ENCODE data around the gene DDIT3. TPM values are rescaled to one million over a fixed set of nuclear protein-coding genes. Genes with fewer than 3 reads are reported as not detected.

DDIT3 gene
- total and polyA plus RNA-seq, 2 of the 4 experiments (the other 2 are of a cell fraction) = 19.4 to 54.4 TPM

GRCh38 chr12:57473886-57474285 lies 46.4 kb downstream of the DDIT3 start:
- no TSS peak for BruUV-seq (replicated peaks)

More at GRCh38 chr12:57473886-57474285, 46.4 kb downstream of the DDIT3 start:
- Histone ChIP-seq H2BK5ac (ENCODE audit: low read depth, low read length, poor library complexity, severe bottlenecking) (no peak overlapping the region), H2BK120ac (ENCODE audit: low read depth, low read length) (no peak overlapping the region), H4K8ac (ENCODE audit: low read depth in 2 of 2, low read length in 2 of 2) (no peak overlapping the region), H3K14ac (replicated peaks; ENCODE audit: low read depth, low read length) (no peak overlapping the region), H3K4me2 (ENCODE audit: low read depth, low read length) (no peak overlapping the region), H4K5ac (ENCODE audit: low read depth, low read length) (no peak overlapping the region), H2AK9ac (replicated peaks; ENCODE audit: low read depth, low read length, poor library complexity) (no peak overlapping the region), H3K27ac (ENCODE audit: insufficient read depth, low read length) (no peak overlapping the region), H3K56ac (ENCODE audit: extremely low read depth, insufficient read depth, low read length) (no peak overlapping the region), H3K9ac (ENCODE audit: low read depth, low read length) (no peak overlapping the region), H3K18ac (ENCODE audit: low read depth, low read length) (no peak overlapping the region), H4K20me1 (ENCODE audit: insufficient read depth, low read length) (no peaks in the 10 kb centered on the region), H2AK5ac (ENCODE audit: low read depth, low read length) (no peak overlapping the region), H3K4ac (ENCODE audit: low read depth, low read length) (no peak overlapping the region), H3K4me1 (ENCODE audit: control insufficient read depth, insufficient read depth, low read length) (0 out of 2 replicates have a peak, but pooled peaks cover 2% of the 10 kb centered on the region), H2BK20ac (ENCODE audit: low read depth, low read length) (no peak overlapping the region), H3K23ac (ENCODE audit: low read depth, low read length) (no peak overlapping the region), H3K27me3 (ENCODE audit: control insufficient read depth, insufficient read depth, low read length) (peaks cover 58% of the 10 kb centered on the region), H3K4me3 (ENCODE audit: insufficient read depth, low read depth, low read length) (no peak overlapping the region), H3K79me1 (ENCODE audit: low read depth in 1 of 2, low read length in 2 of 2) (no peaks in the 10 kb centered on the region), H2BK15ac (ENCODE audit: low read depth, low read length) (no peak overlapping the region), H3K36me3 (ENCODE audit: control insufficient read depth, insufficient read depth, low read length) (no peaks in the 10 kb centered on the region), H2AFZ (replicated peaks; ENCODE audit: low read length, poor library complexity) (no peak overlapping the region), H3K9me1 (ENCODE audit: insufficient read depth, low read length) (no peaks in the 10 kb centered on the region), H4K91ac (ENCODE audit: insufficient read depth, low read depth, low read length) (no peak overlapping the region), H3K9me3 (ENCODE audit: control insufficient read depth, insufficient read depth, low read length) (no peaks in the 10 kb centered on the region; the same call in 1 of the 2 replicates)
- ChIA-PET POLR2A (ENCODE audit: unreplicated experiment) (no interaction called here), CTCF (interaction anchor here (1.1 to 1.9 kb wide), 3 partner anchors 11 to 19 kb away, joined by 3 to 8 read pairs (median 3); partner anchors contain the start of genes GLI1 and INHBE)
- ATAC-seq (ENCODE audit: low read depth) (no peak), DNase-seq (no peak)
- dilution Hi-C loops (cut with HindIII; ENCODE audit: low sequenced_read_pairs, unreplicated experiment) = no loop called here
- in situ Hi-C loops (cut with MboI; ENCODE audit: low sequenced_read_pairs) = no loop called here
- TF ChIP-seq RCOR1 (IDR thresholded peaks at IDR 0.05; ENCODE audit: insufficient replicate concordance, low read length) (no peak), RAD21 (IDR thresholded peaks at IDR 0.05; ENCODE audit: low read length) (no peak), FOS (IDR thresholded peaks at IDR 0.05; ENCODE audit: low read depth, low read length) (no peak), NFE2L2 (IDR thresholded peaks at IDR 0.05; ENCODE audit: low read depth, low read length) (no peak), CHD1 (IDR thresholded peaks at IDR 0.05; ENCODE audit: low read depth, low read length) (no peak), BHLHE40 (IDR thresholded peaks at IDR 0.05; ENCODE audit: low read depth, low read length) (no peak), MXI1 (IDR thresholded peaks at IDR 0.05; ENCODE audit: borderline replicate concordance, low read depth, low read length) (no peak), ELK1 (IDR thresholded peaks at IDR 0.05; ENCODE audit: borderline replicate concordance, low read depth, low read length) (no peak), MAZ (IDR thresholded peaks at IDR 0.05; ENCODE audit: borderline replicate concordance, low read depth, low read length) (no peak), CTCF (conservative IDR thresholded peaks at IDR 0.05; ENCODE audit: low read depth, low read length) (no peak), MAFK (IDR thresholded peaks at IDR 0.05; ENCODE audit: low read depth, low read length) (no peak), SMC3 (IDR thresholded peaks at IDR 0.05; ENCODE audit: low read depth, low read length) (no peak), RFX5 (IDR thresholded peaks at IDR 0.05; ENCODE audit: low read depth, low read length) (no peak), CEBPB (IDR thresholded peaks at IDR 0.05; ENCODE audit: low read depth, low read length) (no peak)
- intact Hi-C loops (cut with micrococcal nuclease) = no loop called here
- WGBS, 2 experiments (ENCODE audit: extremely low coverage in 2 of 2, insufficient read length in 1 of 2) = no CpG with 5 or more reads among the region's 5 CpGs

Data from IMR-90 (cell line).